Measurements from ENCODE around the gene ZNF443. TPM values are rescaled to one million over a fixed set of nuclear protein-coding genes. Genes with fewer than 3 reads are reported as not detected.

Gene ZNF443
- 3.9 and 5.5 TPM in 2 replicates for polyA plus RNA-seq

GRCh38 chr19:12440541-12441316, at the start of gene ZNF443:
Gene ZNF443, minus strand, starts transcription at chr19:12441021. Its CDS starts 107 bp downstream, at chr19:12440914.

GRCh38 chr19:12484371-12485051, 43.7 kb upstream of the ZNF443 start, which contains the start of gene ZNF709:
Gene ZNF709, minus strand, starts transcription at chr19:12484816. Its CDS starts 159 bp downstream, at chr19:12484657.

GRCh38 chr19:12400633-12401502, 40.0 kb downstream of the ZNF443 start, which contains the start of gene ZNF799:
Gene ZNF799, minus strand, starts transcription at chr19:12401271. Its CDS starts 201 bp downstream, at chr19:12401070.

Other genes starting within 250 kb of the ZNF443 start
- 7.7 and 9.4 TPM in 2 replicates for gene ZNF44, start 146.1 kb downstream of the ZNF443 start, polyA plus RNA-seq
- 5.9 and 7.5 TPM in 2 replicates for gene ZNF563, start 107.4 kb downstream of the ZNF443 start, polyA plus RNA-seq
- gene ZNF442, start 75.3 kb downstream of the ZNF443 start, polyA plus RNA-seq: 0.27 and 1.5 TPM in 2 replicates
- gene ZNF799, start 39.8 kb downstream of the ZNF443 start, polyA plus RNA-seq: 1.3 and 3.7 TPM in 2 replicates
- gene ZNF709, start 43.8 kb upstream of the ZNF443 start, polyA plus RNA-seq: 2.4 and 4.3 TPM in 2 replicates
- gene ZNF564, start 110.5 kb upstream of the ZNF443 start, polyA plus RNA-seq: 1.0 and 4.2 TPM in 2 replicates
- 2.1 and 3.1 TPM in 2 replicates for gene ZNF490, start 169.8 kb upstream of the ZNF443 start, polyA plus RNA-seq
- 11.3 and 13.7 TPM in 2 replicates for gene ZNF791, start 169.9 kb upstream of the ZNF443 start, polyA plus RNA-seq
- 2.5 TPM in 1 of 2 replicates, not detected in the other for gene MAN2B1, start 225.7 kb upstream of the ZNF443 start, polyA plus RNA-seq
- 15.0 and 22.2 TPM in 2 replicates for gene WDR83, start 225.8 kb upstream of the ZNF443 start, polyA plus RNA-seq
- 54.0 and 71.6 TPM in 2 replicates for gene DHPS, start 240.9 kb upstream of the ZNF443 start, polyA plus RNA-seq
- not detected in 2 replicates for gene GNG14, start 247.0 kb upstream of the ZNF443 start, polyA plus RNA-seq